GM23338 (cell line): Measurements from ENCODE around the gene SND1. TPM values are rescaled to one million over a fixed set of nuclear protein-coding genes. Genes with fewer than 3 reads are reported as not detected.

Source experiments
- ATAC-seq: fragments of 200-7000 bp; cut with Tn5 transposase; 3 replicates; pipeline ENCODE4 v1.9.1; 2020
- DNase-seq: peaks from one replicate; pipeline ENCODE4 v3.0.0-alpha.2; 2015; ENCODE audit warnings: low spot score
- H2AFZ ChIP-seq: fragments of 200-600 bp; sonication (generic); 2 replicates; pipeline ENCODE4 v1.8.0; 2016; ENCODE audit warnings: antibody characterized with exemption, mild to moderate bottlenecking, moderate library complexity
- H3F3A ChIP-seq: fragments of 200-600 bp; sonication (generic); replicated peaks from 2 replicates; pipeline ENCODE4 v1.8.0; 2017; ENCODE audit warnings: antibody characterized with exemption, mixed run types, low read depth
- H3K27ac ChIP-seq: fragments of 200-600 bp; sonication (generic); 2 replicates; pipeline ENCODE4 v1.6.1; 2016; ENCODE audit warnings: low read depth
- H3K27me3 ChIP-seq: fragments of 200-600 bp; sonication (generic); 2 replicates; pipeline ENCODE4 v1.8.0; 2016; ENCODE audit warnings: mild to moderate bottlenecking, mixed run types, moderate library complexity; ENCODE audit not compliant: insufficient read depth
- H3K36me3 ChIP-seq: fragments of 200-600 bp; sonication (generic); 2 replicates; pipeline ENCODE4 v1.8.0; 2016; ENCODE audit warnings: mild to moderate bottlenecking; ENCODE audit not compliant: insufficient read depth
- H3K4me1 ChIP-seq: fragments of 200-600 bp; sonication (generic); 2 replicates; pipeline ENCODE4 v1.8.0; 2016; ENCODE audit warnings: mild to moderate bottlenecking, moderate library complexity; ENCODE audit not compliant: insufficient read depth
- H3K4me2 ChIP-seq: fragments of 200-600 bp; sonication (generic); 2 replicates; pipeline ENCODE4 v1.7.1; 2017; ENCODE audit warnings: mixed run types
- H3K4me3 ChIP-seq: fragments of 200-600 bp; sonication (generic); 2 replicates; pipeline ENCODE4 v1.6.1; 2016; ENCODE audit warnings: mixed run types
- H3K79me2 ChIP-seq: fragments of 200-600 bp; sonication (generic); replicated peaks from 2 replicates; pipeline ENCODE4 v1.8.0; 2017; ENCODE audit warnings: mild to moderate bottlenecking; ENCODE audit not compliant: insufficient read depth
- H3K9me2 ChIP-seq: fragments of 200-600 bp; sonication (generic); 2 replicates; pipeline ENCODE4 v1.8.0; 2017; ENCODE audit not compliant: insufficient read depth
- H4K20me1 ChIP-seq: fragments of 200-600 bp; sonication (generic); replicated peaks from 2 replicates; pipeline ENCODE4 v1.8.0; 2017; ENCODE audit warnings: mild to moderate bottlenecking; ENCODE audit not compliant: insufficient read depth
- H3K27ac Mint-ChIP-seq: 2 replicates; pipeline ENCODE4 v1.8.0; 2020; ENCODE audit warnings: inconsistent platforms, mild to moderate bottlenecking, moderate library complexity, mixed read lengths
- H3K27me3 Mint-ChIP-seq: 3 replicates; pipeline ENCODE4 v1.8.0; 2022; ENCODE audit warnings: low read depth, mild to moderate bottlenecking, moderate library complexity, mixed read lengths, inconsistent platforms; ENCODE audit not compliant: insufficient read depth, poor library complexity
- H3K36me3 Mint-ChIP-seq: 3 replicates; pipeline ENCODE4 v1.8.0; 2021; ENCODE audit warnings: low read depth, mild to moderate bottlenecking, inconsistent platforms, moderate library complexity, mixed read lengths
- H3K4me1 Mint-ChIP-seq: 3 replicates; pipeline ENCODE4 v1.8.0; 2020; ENCODE audit warnings: mild to moderate bottlenecking, inconsistent platforms, mixed read lengths
- H3K4me3 Mint-ChIP-seq: 3 replicates; pipeline ENCODE4 v1.8.0; 2021; ENCODE audit warnings: moderate library complexity, mild to moderate bottlenecking, inconsistent platforms, mixed read lengths
- H3K9me3 Mint-ChIP-seq: 3 replicates; pipeline ENCODE4 v1.8.0; 2020; ENCODE audit warnings: moderate library complexity, mild to moderate bottlenecking, inconsistent platforms, mixed read lengths
- CREB1 ChIP-seq: fragments of 250-450 bp; sonication (Bioruptor Pico); IDR thresholded peaks from 2 replicates; pipeline ENCODE4 v1.5.0; 2020; ENCODE audit warnings: low read depth, mild to moderate bottlenecking, moderate library complexity
- EZH2 ChIP-seq: fragments of 200-600 bp; sonication (generic); IDR thresholded peaks from one replicate; pipeline ENCODE4 v1.8.0; 2017; ENCODE audit warnings: antibody characterized with exemption, mild to moderate bottlenecking, low read depth; ENCODE audit not compliant: unreplicated experiment
- EZH2phosphoT487 ChIP-seq: fragments of 200-600 bp; sonication (generic); IDR thresholded peaks from one replicate; pipeline ENCODE4 v1.8.1; 2018; ENCODE audit warnings: antibody characterized with exemption; ENCODE audit not compliant: unreplicated experiment
- JUNB ChIP-seq: IDR thresholded peaks from one replicate; pipeline ENCODE4 v1.6.1; 2016; ENCODE audit warnings: antibody characterized with exemption; ENCODE audit not compliant: unreplicated experiment
- NANOG ChIP-seq: IDR thresholded peaks from 2 replicates; pipeline ENCODE4 v1.6.1; 2016; ENCODE audit warnings: antibody characterized with exemption, borderline replicate concordance
- POLR2AphosphoS5 ChIP-seq: IDR thresholded peaks from 2 replicates; pipeline ENCODE4 v1.6.1; 2016; ENCODE audit warnings: antibody characterized with exemption, low read depth
- ZNF114 ChIP-seq: fragments of 250-450 bp; sonication (Bioruptor Pico); IDR thresholded peaks from 2 replicates; pipeline ENCODE4 v1.5.0; 2020; ENCODE audit warnings: mild to moderate bottlenecking, moderate library complexity
- ZNF331 ChIP-seq: fragments of 250-450 bp; sonication (Bioruptor Pico); IDR thresholded peaks from 2 replicates; pipeline ENCODE4 v1.5.0; 2020; ENCODE audit warnings: low read depth, mild to moderate bottlenecking, moderate library complexity
- polyA plus RNA-seq: library from polyadenylated mRNA; unstranded; fragments of >200 nt; fragmentation: Nextera tagmentation; extraction: Ambion mirVana; gene quantifications from 2 replicates; pipeline ENCODE4 v1.2.1, GENCODE V29; 2016
- total RNA-seq: library from RNA; depleted of rRNA; stranded (reverse); fragments of >200 nt; shearing (Covaris generic); gene quantifications from 2 replicates; pipeline ENCODE4 v1.2.3, GENCODE V29; 2014
- TF ChIP-seq, protein P1 (sequence below): IDR thresholded peaks from one replicate; pipeline ENCODE4 v1.6.1; 2018; ENCODE audit warnings: antibody characterized with exemption; ENCODE audit not compliant: unreplicated experiment
- TF ChIP-seq, protein P2 (sequence below), 2 experiments: fragments of 200-600 bp in 1 of 2; sonication (generic) in 1 of 2; conservative IDR thresholded peaks; 2 replicates each; pipeline versions ENCODE4 v1.5.1 to v1.6.1; 2016 to 2017; ENCODE audit warnings: antibody characterized with exemption in 2 of 2, low read depth in 2 of 2, mild to moderate bottlenecking in 2 of 2, moderate library complexity in 1 of 2

The SND1 gene
- total and polyA plus RNA-seq, 2 experiments from 2014 or later = 107 to 254 TPM

DNA sequence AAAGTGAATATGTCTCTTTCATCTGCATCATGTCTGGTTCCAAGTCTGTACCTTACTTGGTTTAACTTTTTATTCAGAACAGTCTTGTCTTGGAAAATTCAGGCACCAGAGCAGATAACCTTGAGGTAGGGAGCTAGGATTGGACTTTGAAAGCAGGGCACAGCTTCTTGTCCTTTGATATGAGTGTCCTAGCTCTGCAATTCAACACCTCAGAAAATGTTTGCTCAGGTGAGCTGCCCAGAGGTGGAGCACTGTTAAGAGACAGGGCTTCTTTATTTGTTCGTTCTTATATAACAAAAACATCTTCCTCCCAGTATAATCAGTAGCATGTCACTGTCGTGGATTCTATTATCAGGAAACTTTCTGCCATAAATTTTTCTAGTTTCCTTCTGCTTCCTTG, 260.9 kb downstream of the SND1 start:
- Histone ChIP-seq H3K36me3 (no peaks in the 10 kb centered on the region; the same call in 1 of the 2 replicates), H3K4me1 (peaks cover 22% of the 10 kb centered on the region), H2AFZ (no peak overlapping the region), H3K9me2 (no peaks in the 10 kb centered on the region), H4K20me1 (peaks cover 49% of the 10 kb centered on the region), H3K79me2 (peaks cover 59% of the 10 kb centered on the region), H3K27ac (no peak overlapping the region), H3K4me3 (no peak overlapping the region), H3K4me2 (no peak overlapping the region), H3K27me3 (no peaks in the 10 kb centered on the region), H3F3A (no peaks in the 10 kb centered on the region)
- ATAC-seq (peak; percentile 81), DNase-seq (peak; percentile 39)
- H3K4me1 Mint-ChIP-seq = peaks cover 9% of the 10 kb centered on the region; the same call in 2 of the 3 replicates
- no peaks in the 10 kb centered on the region for H3K9me3 Mint-ChIP-seq
- no peak overlapping the region for H3K4me3 Mint-ChIP-seq
- TF ChIP-seq JUNB (no peak), ZNF331 (CRISPR knock-in tag) (no peak), EZH2phosphoT487 (no peak), NANOG (no peak), EZH2 (no peak), POLR2AphosphoS5 (no peak), ZNF114 (CRISPR knock-in tag) (no peak), CREB1 (CRISPR knock-in tag) (no peak)
- TF ChIP-seq, protein P1, sequence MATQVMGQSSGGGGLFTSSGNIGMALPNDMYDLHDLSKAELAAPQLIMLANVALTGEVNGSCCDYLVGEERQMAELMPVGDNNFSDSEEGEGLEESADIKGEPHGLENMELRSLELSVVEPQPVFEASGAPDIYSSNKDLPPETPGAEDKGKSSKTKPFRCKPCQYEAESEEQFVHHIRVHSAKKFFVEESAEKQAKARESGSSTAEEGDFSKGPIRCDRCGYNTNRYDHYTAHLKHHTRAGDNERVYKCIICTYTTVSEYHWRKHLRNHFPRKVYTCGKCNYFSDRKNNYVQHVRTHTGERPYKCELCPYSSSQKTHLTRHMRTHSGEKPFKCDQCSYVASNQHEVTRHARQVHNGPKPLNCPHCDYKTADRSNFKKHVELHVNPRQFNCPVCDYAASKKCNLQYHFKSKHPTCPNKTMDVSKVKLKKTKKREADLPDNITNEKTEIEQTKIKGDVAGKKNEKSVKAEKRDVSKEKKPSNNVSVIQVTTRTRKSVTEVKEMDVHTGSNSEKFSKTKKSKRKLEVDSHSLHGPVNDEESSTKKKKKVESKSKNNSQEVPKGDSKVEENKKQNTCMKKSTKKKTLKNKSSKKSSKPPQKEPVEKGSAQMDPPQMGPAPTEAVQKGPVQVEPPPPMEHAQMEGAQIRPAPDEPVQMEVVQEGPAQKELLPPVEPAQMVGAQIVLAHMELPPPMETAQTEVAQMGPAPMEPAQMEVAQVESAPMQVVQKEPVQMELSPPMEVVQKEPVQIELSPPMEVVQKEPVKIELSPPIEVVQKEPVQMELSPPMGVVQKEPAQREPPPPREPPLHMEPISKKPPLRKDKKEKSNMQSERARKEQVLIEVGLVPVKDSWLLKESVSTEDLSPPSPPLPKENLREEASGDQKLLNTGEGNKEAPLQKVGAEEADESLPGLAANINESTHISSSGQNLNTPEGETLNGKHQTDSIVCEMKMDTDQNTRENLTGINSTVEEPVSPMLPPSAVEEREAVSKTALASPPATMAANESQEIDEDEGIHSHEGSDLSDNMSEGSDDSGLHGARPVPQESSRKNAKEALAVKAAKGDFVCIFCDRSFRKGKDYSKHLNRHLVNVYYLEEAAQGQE = no peak
- TF ChIP-seq, protein P2, sequence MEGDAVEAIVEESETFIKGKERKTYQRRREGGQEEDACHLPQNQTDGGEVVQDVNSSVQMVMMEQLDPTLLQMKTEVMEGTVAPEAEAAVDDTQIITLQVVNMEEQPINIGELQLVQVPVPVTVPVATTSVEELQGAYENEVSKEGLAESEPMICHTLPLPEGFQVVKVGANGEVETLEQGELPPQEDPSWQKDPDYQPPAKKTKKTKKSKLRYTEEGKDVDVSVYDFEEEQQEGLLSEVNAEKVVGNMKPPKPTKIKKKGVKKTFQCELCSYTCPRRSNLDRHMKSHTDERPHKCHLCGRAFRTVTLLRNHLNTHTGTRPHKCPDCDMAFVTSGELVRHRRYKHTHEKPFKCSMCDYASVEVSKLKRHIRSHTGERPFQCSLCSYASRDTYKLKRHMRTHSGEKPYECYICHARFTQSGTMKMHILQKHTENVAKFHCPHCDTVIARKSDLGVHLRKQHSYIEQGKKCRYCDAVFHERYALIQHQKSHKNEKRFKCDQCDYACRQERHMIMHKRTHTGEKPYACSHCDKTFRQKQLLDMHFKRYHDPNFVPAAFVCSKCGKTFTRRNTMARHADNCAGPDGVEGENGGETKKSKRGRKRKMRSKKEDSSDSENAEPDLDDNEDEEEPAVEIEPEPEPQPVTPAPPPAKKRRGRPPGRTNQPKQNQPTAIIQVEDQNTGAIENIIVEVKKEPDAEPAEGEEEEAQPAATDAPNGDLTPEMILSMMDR (conservative IDR thresholded peaks at IDR 0.05; ENCODE audit: low read depth in 2 of 2) = no peak
- no peaks in the 10 kb centered on the region; the same call in 2 of the 3 replicates for H3K36me3 Mint-ChIP-seq
- H3K27me3 Mint-ChIP-seq = no peaks in the 10 kb centered on the region
- no peak overlapping the region for H3K27ac Mint-ChIP-seq

DNA sequence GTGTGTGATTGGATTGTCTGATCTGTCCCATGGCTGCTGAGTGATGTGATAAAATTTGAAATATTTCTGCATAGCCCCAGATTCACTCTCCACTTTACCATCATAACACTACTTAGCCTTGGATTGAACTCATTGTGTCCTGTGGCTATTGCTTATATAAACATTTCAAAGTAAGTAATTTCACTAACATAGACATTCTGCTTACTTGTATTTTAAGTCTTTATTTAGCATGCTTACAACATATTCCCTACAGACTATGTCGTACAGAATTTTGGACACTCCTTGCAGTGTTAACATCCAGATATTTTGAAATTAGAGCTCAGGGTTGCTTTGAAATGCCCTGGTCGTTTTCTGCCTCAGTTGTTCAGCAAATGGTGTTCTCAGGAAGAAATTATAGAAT, 261.7 kb downstream of the SND1 start:
- Mint-ChIP-seq H3K36me3 (no peaks in the 10 kb centered on the region; the same call in 2 of the 3 replicates), H3K9me3 (no peaks in the 10 kb centered on the region), H3K27me3 (no peaks in the 10 kb centered on the region), H3K4me3 (no peak overlapping the region), H3K27ac (no peak overlapping the region), H3K4me1 (peaks cover 9% of the 10 kb centered on the region; the same call in 2 of the 3 replicates)
- H4K20me1 ChIP-seq = peaks cover 55% of the 10 kb centered on the region
- peaks cover 53% of the 10 kb centered on the region for H3K79me2 ChIP-seq
- H3K4me2 ChIP-seq = no peak overlapping the region
- no peak overlapping the region for H3K27ac ChIP-seq
- DNase-seq (no peak), ATAC-seq (no peak)
- H3F3A ChIP-seq = no peaks in the 10 kb centered on the region
- peaks cover 22% of the 10 kb centered on the region for H3K4me1 ChIP-seq
- no peaks in the 10 kb centered on the region; the same call in 1 of the 2 replicates for H3K36me3 ChIP-seq
- no peak overlapping the region for H3K4me3 ChIP-seq
- H2AFZ ChIP-seq = no peak overlapping the region
- no peaks in the 10 kb centered on the region for H3K9me2 ChIP-seq
- H3K27me3 ChIP-seq = no peaks in the 10 kb centered on the region
- TF ChIP-seq, protein P1 = no peak
- TF ChIP-seq EZH2phosphoT487 = no peak
- TF ChIP-seq ZNF331 (CRISPR knock-in tag) = no peak
- no peak for TF ChIP-seq NANOG
